Articular chondrocyte of knee joint (primary cell): ENCODE measurements around the gene APOBEC3G. TPM values are rescaled to one million over a fixed set of nuclear protein-coding genes. Genes with fewer than 3 reads are reported as not detected.

Source experiments
- small RNA-seq: library from RNA; depleted of rRNA; stranded (forward); fragments of <200 nt; gene quantifications from one replicate; pipeline ENCODE3, GENCODE V24; 2012
- total RNA-seq: library from RNA; depleted of rRNA; stranded (reverse); fragments of >200 nt; gene quantifications from 2 replicates; pipeline ENCODE4 v1.2.3, GENCODE V29; 2012

The APOBEC3G gene
- total RNA-seq: 20.0 and 22.2 TPM in 2 replicates

DNA sequence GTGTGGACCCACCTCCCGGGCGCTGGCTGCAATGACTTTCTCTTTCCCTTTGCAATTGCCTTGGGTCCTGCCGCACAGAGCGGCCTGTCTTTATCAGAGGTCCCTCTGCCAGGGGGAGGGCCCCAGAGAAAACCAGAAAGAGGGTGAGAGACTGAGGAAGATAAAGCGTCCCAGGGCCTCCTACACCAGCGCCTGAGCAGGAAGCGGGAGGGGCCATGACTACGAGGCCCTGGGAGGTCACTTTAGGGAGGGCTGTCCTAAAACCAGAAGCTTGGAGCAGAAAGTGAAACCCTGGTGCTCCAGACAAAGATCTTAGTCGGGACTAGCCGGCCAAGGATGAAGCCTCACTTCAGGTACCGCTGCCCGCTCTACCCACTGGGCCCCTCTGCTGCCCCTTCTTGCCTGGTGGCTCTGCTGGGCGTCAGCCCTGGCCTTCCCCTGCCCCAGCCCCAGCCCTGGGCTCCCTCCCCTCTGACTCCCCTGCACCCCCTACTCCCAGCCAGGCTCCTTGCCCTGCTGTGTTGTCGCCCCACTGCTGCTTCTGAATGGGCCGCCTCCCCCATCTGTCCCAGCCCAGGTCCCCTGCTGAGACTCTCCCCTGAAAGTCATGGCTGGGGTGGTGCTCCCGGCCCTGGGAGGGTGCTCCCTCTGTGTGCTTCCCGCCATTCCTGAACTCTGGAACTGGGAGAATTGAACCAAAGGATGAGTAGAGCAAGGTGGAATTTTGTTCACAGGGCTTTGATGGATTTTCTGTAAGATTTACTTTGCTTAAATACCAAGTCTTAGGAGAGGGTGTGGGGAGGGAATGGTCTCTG lies at the start of gene APOBEC3G:
TSS of gene APOBEC3G (plus strand) at position 250 of the 815 bp plus-strand sequence. CDS start at position 337, 87 bp downstream.

GRCh38 chr22:39040538-39041296 lies 36.4 kb upstream of the APOBEC3G start, which contains the start of gene APOBEC3F:
Gene APOBEC3F (plus strand): TSS chr22:39040864. CDS start chr22:39040961, 97 bp downstream.

DNA sequence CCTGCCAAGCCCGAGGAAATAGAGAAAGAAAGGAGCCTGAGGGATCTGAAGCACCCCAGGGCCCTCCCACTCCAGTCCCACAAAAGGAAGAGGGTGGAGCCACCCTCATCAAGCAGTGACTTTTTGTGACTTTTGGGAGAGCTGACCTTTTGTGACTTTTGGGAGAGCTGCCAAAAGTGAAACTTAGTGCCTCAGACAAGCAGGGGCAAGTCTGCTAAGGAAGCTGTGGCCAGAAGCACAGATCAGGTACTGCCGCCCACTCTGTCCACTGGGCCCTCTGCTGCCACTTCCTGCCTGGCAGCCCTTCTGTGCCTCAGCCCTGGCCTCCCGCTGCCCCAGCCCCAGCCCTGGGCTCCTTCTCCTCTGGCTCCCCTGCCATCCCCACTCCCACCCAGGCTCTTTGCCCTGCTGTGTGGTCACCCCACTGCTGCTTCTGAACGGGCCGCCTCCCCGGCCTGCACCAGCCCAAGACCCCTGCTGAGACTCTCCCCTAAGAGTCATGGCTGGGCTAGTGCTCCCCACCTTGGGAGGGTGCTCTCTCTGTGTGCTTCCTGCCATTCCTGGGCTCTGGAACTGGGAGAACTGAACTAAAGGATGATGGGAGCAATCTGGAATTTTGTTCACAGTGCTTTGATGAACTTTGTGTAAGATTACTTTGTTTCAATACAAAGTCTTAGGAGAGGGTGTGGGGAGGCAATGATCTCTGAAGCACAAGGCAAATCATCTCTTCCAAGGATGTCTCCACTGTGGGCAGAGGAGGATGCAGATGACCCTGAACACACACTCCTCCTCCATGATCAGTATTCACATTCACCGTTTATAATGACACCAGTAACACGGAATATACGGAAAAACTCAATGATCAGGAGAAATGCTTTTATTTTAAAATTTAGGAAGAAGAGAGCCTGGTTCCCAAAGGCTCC lies 20.3 kb downstream of the APOBEC3G start, which contains the start of gene APOBEC3H:
TSS of gene APOBEC3H (plus strand) at position 147 of the 923 bp plus-strand sequence. CDS start 3,035 bp downstream, outside the sequence.

Small RNA genes lying within 50 kb of the gene (small RNA-seq; reads per million reads assigned to genes)
- gene AL022318.2 (not detected), gene COX5BP7 (not detected)

Other genes starting within 250 kb of the APOBEC3G start
- gene NPTXR, start 233.2 kb upstream of the APOBEC3G start, total RNA-seq: 2.6 and 3.0 TPM in 2 replicates
- gene CBX6, start 205.1 kb upstream of the APOBEC3G start, total RNA-seq: 65.7 and 71.5 TPM in 2 replicates
- not detected in 2 replicates for gene APOBEC3A, start 119.7 kb upstream of the APOBEC3G start, total RNA-seq
- gene APOBEC3B, start 94.9 kb upstream of the APOBEC3G start, total RNA-seq: 3.1 and 5.1 TPM in 2 replicates
- 16.5 and 18.6 TPM in 2 replicates for gene APOBEC3C, start 63.0 kb upstream of the APOBEC3G start, total RNA-seq
- 1.4 and 2.1 TPM in 2 replicates for gene APOBEC3D, start 56.1 kb upstream of the APOBEC3G start, total RNA-seq
- gene APOBEC3F, start 36.4 kb upstream of the APOBEC3G start, total RNA-seq: 4.1 and 7.8 TPM in 2 replicates
- not detected in 2 replicates for gene APOBEC3H, start 20.0 kb downstream of the APOBEC3G start, total RNA-seq
- 10.7 and 11.9 TPM in 2 replicates for gene CBX7, start 75.4 kb downstream of the APOBEC3G start, total RNA-seq
- gene PDGFB, start 167.7 kb downstream of the APOBEC3G start, total RNA-seq: 0.32 TPM in 1 of 2 replicates, not detected in the other
- 2,441 and 2,999 TPM in 2 replicates for gene RPL3, start 242.3 kb downstream of the APOBEC3G start, total RNA-seq